Measurements from ENCODE around the gene PARS2.
"Not testable (repeated sequence)": the region's sequence is repeated elsewhere in the genome, so short reads cannot be mapped to it uniquely, and the experiment has no call there.

PARS2 gene

DNA sequence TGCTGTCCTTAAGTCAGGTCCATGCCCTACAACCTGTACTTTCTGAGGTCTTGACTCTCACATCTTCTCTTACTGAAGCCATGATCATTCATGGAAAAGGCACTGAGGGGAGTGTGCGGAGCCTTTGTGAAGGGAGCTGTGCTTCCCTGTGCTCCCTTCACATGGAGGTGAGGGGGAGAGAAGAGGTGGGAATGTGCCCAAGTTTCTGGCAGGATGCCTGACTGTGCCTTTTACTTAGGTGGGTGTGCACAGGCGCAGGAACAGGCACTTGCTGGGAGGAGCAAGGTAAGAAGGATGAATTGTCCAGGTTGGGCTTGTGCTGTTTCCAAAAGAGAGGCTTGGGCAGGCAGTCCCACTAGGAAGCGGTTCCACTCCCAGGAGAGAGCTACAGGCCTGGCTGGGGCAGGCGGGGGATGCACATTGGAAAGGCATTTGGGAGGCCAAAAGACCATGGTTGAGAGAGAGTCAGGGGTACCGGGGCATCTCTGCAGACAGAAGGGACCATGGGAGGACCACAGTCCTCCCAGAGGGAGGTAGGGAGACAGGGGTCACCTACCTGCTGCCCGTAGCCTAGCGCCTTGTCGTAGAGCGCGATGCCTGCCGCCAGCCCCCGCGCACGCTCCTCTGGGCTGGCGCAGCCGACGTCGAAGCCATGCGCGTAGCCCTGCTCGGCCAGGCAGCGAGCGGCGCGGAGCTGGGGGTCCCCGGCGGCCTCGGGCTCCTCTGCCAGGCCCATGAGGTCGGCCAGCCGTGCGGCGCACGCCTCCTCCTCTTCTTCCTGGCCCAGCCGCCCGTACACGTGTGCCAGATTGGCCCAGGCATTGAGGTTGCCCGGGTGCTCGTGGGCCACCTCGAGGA is 35.9 kb upstream of the PARS2 start:
- no peak for DNase-seq (ENCODE audit: low spot score)

DNA sequence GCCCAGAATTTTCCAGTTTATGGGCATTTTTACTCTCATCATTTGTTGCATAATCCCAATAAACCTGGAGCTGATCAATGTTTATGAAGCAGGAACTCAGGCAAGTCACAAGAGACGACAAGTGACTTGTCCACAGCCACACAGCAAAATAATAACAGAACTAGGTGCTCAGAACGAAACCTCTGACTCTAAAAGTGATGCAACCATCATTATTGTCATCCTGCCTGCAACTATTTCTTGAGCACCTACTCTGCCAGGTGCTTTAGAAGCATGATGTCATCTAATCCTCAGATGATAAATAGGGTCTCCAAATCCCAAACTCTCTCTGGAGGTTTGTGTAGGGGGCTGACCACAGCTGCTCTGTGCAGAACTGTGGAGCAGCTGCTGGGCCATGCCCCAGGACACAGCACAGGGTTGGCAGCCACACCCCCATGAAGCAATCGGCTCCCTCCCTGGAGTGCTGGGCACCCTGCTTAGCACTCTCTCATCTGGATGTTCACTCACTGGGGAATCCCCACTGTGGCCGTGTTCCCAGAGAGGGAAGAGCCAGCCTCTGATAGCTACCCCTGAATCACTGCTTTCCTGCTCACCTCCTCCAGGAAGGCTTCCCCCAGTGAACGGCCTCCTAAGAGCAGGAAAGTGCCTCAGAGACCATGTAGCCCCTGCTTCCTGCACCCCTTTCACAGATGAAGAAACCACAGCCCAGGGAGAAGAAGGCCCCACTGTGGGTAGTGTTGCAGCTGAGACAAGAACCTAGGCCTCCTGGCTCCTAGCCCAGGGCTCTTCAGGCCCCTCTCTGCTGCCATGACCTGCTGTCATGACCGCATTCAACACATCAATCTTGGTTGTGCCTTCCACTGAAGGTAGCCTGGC is 34.7 kb upstream of the PARS2 start:
- DNase-seq (ENCODE audit: low spot score), result peak; percentile 68

DNA sequence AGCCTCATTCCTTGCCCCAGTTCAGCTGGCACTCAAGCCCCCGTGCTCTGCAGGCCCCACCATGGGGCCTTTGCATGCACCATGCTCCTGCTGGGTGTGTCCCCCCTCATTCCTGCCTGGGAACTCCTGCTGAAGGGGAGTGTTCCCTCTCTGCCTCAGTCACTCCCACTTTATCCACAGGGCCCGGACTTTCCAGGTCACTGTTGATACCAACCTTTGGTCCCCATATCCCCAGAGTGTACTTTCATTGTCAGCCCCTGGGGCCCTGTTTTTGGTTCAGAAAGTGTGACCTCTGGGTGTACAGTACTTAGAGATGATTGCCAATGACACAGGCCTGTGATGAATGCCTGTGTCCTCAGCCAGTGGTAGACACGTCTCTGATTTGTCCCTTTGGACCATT is 33.9 kb upstream of the PARS2 start:
- no peak for DNase-seq (ENCODE audit: low spot score)

DNA sequence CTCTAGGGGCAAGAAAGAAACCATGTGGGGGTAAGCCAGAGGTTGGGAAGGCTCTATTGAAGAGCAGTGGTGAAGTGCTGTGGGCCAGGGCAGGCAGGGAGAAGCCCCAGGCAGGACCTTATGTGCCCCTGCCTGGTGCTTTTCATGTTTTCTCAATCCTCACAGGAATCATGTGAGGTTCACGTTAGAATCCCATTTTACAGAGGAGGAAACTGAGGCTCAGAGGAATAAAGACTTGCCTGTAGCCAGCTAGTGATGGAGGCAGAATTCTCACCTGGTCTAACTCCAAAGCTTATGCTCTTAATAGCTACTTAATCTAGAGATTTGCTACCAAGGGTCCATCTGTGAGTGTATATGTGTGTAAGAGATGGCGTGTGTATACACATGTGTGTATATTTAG is 32.6 kb upstream of the PARS2 start:
- DNase-seq (ENCODE audit: low spot score), result no peak

GRCh38 chr1:54795841-54796468 is 31.6 kb upstream of the PARS2 start:
- DNase-seq (ENCODE audit: low spot score), result no peak

- DNase-seq (ENCODE audit: low spot score), result no peak
Measured at GRCh38 chr1:54795356-54795665, 31.0 kb upstream of the PARS2 start.

DNA sequence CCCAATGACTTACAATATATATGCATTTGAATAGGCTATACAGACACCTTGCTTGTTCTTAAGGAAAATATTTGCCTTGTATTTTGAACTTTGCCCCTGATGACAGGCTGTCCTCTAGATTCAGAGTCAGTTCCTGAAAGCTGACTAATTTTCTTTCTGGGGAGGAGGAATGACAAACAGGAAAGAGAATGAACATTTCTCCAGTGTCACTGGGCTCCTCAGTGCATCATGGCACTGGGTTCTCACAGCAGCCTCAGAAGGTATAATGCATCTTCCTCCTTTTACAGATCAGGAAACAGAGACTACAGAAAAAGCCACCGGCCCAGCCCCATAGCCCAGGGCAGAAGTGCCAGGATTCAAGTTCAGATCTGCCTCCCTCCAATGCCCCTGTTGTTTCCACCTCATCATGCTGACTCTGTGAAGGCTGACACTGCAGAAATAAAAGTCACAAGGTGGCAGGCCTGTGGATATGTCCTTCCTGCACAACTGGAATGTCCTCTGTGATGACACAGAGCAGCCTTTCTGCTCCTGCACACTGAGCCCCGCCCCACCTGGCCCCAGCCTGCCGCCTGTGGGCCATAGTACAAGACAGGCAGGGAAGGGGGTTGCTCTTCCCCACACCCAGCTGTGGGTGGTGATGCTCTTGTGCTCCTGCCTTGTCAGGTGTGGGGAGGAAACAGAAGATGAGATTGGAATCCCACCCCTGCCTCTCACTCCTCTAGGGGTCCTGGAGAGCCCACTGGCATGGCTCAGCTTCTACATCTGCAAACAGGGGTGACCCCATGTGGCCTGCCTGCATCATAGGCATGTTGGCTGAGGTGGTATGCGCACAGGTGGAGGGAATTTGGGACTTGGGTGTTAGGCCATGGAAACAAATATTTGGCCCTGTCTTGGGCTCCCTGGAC is 30.4 kb upstream of the PARS2 start:
- DNase-seq (ENCODE audit: low spot score), result no peak

- DNase-seq (ENCODE audit: low spot score), result no peak
Measured at GRCh38 chr1:54792686-54793282, 28.5 kb upstream of the PARS2 start.

DNA sequence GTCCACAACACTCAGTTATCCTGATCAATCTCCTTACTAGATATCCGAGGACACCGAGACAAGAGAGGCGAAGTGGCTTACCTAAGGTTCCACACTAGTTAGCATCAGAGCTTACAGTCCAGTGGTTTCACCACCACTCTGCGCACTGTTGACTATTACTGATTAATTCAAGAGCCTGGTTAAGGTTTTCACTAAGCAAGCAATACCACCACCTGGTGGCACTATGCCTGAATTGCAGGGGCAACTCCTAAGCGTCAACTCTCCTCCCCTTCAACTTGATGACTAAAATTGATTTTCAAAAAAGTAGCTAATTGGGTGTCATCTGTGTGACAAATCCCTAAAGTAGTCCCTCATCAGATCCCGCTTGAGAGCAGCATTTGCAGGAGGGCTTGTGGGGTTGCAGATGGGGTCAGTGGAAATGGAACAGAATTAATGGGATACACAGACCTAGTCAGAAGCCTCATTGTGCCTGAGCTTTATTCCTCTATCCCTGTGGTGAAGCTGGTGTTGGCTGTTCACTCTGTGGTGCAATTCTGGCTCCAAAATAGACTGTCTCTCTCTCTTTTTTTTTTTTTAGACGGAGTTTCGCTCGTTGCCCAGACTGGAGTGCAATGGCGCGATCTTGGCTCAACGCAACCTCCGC is 27.7 kb upstream of the PARS2 start:
- no peak for DNase-seq (ENCODE audit: low spot score)

- no peak for DNase-seq (ENCODE audit: low spot score)
Measured at GRCh38 chr1:54788459-54788858, 24.1 kb upstream of the PARS2 start.

GRCh38 chr1:54787604-54788003 is 23.3 kb upstream of the PARS2 start:
- DNase-seq (ENCODE audit: low spot score), result no peak

DNA sequence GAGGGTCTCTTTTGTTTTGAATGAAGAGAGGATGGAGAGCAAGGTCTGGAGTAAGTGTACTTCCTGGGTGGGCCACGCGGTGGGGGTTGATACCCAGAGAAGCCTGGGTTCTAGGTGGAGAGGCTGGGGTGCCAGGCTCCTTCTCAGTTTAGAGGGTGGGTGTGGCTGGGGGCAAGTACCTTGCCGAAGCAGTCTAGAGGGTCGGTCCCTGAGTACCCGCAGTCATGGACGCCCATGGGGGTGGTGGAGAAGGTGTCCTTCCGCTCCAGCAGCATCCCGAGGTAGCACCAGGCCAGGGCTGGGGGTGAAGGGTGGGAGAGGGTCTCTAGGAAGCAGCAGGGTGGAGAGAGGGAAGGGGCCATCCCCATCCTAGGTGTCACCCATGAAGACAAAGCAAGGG is 22.5 kb upstream of the PARS2 start:
- no peak for DNase-seq (ENCODE audit: low spot score)

- DNase-seq (ENCODE audit: low spot score), result no peak
Measured at GRCh38 chr1:54784066-54784465, 19.7 kb upstream of the PARS2 start.

DNA sequence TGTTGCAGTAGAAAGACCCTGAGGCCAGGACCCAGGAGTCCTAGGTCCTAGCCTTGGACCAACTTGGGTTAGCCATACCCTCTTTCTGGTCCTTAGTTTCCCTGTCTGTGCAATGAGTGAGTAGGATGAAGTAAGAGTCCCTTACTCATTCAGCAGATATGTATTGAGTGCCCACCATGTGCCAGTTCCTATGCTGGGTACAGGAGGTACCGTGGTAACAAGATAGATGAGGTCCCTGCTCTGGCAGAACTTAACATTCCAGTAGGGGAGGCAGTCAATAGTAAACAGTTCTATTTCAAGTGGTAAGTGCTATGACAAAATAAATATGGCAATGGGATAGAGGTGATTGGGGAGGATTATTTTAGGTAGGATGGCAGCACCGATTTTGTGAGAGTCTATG is 18.3 kb upstream of the PARS2 start:
- DNase-seq (ENCODE audit: low spot score), result no peak

GRCh38 chr1:54782156-54782555 is 17.8 kb upstream of the PARS2 start:
- DNase-seq (ENCODE audit: low spot score), result no peak

DNA sequence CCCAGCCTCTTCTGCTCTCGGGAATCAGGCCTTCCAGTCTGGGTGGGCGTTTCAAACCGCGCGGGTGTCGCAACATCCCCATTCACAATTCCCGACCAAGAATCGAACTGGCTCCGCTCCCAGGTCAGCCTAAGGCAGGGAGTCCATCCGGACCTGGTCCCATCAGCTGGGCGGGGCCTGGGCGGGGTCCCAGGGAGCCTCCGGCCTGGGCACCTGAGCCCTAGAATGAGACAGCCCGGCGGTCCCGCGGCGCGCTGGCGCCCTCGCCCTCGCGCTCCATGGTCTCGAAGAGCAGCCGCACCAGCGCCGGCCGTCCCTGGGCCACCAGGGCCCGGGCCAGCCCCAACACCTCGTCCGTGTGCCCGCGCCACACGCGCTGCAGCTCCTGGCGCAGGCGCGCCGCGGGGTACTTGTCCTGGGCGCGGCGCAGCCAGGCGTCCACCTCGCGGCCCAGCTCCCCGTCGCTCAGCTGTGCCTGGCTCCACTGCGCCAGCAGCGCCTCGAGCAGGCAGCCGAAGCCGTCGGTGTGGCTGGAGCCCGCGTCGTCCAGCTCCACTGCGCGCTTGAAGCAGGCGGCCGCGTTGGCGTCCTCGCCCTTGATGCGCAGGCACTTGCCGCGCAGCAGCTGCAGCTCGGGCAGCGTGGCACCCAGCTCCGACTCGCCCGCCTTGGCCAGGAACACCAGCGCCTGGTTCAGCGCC is 16.9 kb upstream of the PARS2 start:
- no peak for DNase-seq (ENCODE audit: low spot score)

DNA sequence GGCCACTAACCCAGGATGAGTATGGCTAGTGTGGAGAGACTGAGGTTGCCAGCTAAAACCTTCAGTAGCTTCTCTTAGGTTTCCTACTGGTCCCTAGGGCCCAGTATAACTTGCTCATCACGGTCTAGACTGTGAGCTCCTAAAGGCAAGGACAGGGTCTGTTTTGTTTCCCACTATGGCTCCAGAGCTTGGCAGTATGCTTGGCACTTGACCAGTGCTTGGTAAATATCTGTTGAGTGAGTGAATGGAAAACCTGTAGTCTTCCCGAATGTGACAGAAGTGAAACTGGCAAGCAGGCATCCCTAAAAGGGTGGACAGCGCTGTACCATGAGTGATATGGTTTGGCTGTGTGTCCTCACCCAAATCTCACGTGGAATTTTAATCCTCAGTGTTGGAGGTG is 13.1 kb upstream of the PARS2 start:
- DNase-seq (ENCODE audit: low spot score), result no peak

GRCh38 chr1:54777011-54777410 is 12.7 kb upstream of the PARS2 start:
- no peak for DNase-seq (ENCODE audit: low spot score)

DNA sequence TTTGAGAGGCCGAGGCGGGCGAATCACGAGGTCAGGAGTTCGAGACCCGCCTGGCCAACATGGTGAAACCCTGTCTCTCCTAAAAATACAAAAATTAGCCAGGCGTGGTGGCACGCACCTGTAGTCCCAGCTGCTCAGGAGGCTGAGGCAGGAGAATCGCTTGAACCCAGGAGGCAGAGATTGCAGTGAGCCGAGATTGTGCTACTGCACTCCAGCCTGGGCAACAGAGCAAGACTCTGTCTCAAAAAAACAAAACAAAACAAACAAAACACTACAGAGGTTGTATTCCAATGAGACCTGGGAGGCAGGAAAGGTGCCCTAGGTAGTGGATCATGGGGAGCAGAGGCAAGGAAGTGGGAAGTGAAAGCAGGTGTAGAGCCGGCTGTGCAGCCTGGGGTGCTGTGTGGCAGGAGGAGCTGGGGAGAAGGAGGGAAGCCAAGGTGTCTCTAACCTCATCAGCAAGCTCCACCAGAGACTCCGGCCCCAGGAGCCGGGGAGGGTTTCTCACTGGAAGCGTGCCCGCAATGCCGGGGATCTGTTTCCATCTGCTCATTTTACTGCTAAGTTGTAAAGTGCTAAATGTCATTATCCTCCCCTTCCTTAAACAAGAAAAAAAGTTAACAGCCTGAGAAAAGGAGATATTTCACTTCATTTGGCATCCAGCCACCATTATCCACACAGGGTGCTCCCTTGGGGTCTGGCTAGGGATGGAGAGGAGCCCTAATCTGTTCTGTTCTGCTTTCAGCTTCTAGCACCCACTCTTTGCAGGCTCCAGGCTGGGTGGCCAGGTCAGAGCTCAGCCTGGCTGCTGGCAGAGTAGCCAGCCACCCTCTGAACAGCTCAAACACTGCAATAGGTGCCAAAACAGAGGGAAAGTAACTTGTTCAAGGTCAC is 11.8 kb upstream of the PARS2 start:
- not testable (repeated sequence) for DNase-seq (ENCODE audit: low spot score)

All from GM03348 (cell line).